ENCODE measurements around the gene SMARCA4. TPM values are rescaled to one million over a fixed set of nuclear protein-coding genes. Genes with fewer than 3 reads are reported as not detected.

SMARCA4 gene
- total and polyA plus RNA-seq, 12 donors: 46.3 to 124 (median 64.9) TPM

DNA sequence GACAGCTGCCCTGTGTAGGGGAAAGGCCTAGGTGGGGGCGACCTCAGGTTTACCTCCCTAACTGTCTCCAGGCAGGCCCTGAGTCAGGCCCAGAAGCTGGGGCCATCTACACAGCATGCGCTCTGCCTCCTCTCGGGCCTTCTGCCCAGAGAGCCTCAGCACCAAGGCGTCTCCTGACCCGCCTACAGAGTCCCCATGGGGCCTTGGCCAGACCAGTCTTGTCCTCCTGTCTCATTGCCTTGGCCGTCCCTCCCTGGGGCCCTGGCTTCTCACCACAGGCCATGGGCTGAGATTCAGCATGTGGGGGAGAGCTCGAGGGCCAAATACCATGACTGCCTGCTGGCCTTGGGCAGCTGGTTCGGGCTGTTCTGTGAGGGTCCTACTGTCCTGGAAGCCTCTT is 59.0 kb downstream of the SMARCA4 start:
- DNase-seq: no peak
- H3K36me3 ChIP-seq (replicated peaks in 1 of 2): peaks cover 0 to 87% of the 10 kb centered on the region in 2 donors
- no peaks in the 10 kb centered on the region for H3K27me3 ChIP-seq
- no peak for TF ChIP-seq POLR2A (IDR thresholded peaks at IDR 0.05)
- TF ChIP-seq, protein P1, sequence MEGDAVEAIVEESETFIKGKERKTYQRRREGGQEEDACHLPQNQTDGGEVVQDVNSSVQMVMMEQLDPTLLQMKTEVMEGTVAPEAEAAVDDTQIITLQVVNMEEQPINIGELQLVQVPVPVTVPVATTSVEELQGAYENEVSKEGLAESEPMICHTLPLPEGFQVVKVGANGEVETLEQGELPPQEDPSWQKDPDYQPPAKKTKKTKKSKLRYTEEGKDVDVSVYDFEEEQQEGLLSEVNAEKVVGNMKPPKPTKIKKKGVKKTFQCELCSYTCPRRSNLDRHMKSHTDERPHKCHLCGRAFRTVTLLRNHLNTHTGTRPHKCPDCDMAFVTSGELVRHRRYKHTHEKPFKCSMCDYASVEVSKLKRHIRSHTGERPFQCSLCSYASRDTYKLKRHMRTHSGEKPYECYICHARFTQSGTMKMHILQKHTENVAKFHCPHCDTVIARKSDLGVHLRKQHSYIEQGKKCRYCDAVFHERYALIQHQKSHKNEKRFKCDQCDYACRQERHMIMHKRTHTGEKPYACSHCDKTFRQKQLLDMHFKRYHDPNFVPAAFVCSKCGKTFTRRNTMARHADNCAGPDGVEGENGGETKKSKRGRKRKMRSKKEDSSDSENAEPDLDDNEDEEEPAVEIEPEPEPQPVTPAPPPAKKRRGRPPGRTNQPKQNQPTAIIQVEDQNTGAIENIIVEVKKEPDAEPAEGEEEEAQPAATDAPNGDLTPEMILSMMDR (IDR thresholded peaks at IDR 0.05): no peak
- no peaks in the 10 kb centered on the region for H3K9me3 ChIP-seq (replicated peaks in 1 of 3)
- 77 to 86% (median 84%) methylated on average over 7 to 8 of the region's 8 CpGs for WGBS, 4 donors
- intact Hi-C loops (cut with DNase I): loop anchor here (5.0 kb wide), 2 partner anchors 78 to 83 kb away; no protein-coding TSS in a partner anchor
- peaks cover 7 to 18% of the 10 kb centered on the region in 2 donors for H3K4me1 ChIP-seq (replicated peaks in 1 of 2)
- peak overlapping the region in 1 of 5 donors; percentile 87 for H3K27ac ChIP-seq
- H3K4me3 ChIP-seq: no peak overlapping the region

DNA sequence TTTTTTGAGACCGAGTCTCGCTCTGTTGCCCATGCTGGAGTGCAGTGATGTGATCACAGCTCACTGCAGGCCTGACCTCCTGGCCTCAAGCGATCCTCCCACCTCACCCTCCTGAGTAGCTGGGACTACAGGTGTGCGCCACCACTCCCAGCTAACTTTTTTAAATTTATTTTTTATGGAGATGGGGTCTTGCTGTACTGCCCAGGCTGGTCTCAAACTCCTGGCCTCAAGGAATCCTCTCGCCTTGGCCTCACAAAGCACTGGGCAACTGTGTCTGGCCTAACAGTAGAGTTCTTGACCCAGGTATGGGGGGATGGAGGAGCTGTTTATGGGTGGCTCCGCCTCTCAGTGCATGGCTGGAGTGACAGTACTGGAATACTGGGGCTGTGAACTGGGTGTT is 59.6 kb downstream of the SMARCA4 start:
- WGBS, 4 donors: 93 to 97% (median 96%) methylated on average over 6 of the region's 6 CpGs
- DNase-seq: no peak
- TF ChIP-seq POLR2A (IDR thresholded peaks at IDR 0.05): no peak
- TF ChIP-seq, protein P1 (IDR thresholded peaks at IDR 0.05): no peak
- H3K27ac ChIP-seq: peak overlapping the region in 2 of 5 donors; percentile 68 to 87
- intact Hi-C loops (cut with DNase I): loop anchor here (5.0 kb wide), 2 partner anchors 78 to 83 kb away; no protein-coding TSS in a partner anchor
- peaks cover 9 to 19% of the 10 kb centered on the region in 2 donors for H3K4me1 ChIP-seq (replicated peaks in 1 of 2)
- no peak overlapping the region for H3K4me3 ChIP-seq
- H3K9me3 ChIP-seq (replicated peaks in 1 of 3): no peaks in the 10 kb centered on the region
- no peaks in the 10 kb centered on the region for H3K27me3 ChIP-seq
- H3K36me3 ChIP-seq (replicated peaks in 1 of 2): peaks cover 0 to 86% of the 10 kb centered on the region in 2 donors

DNA sequence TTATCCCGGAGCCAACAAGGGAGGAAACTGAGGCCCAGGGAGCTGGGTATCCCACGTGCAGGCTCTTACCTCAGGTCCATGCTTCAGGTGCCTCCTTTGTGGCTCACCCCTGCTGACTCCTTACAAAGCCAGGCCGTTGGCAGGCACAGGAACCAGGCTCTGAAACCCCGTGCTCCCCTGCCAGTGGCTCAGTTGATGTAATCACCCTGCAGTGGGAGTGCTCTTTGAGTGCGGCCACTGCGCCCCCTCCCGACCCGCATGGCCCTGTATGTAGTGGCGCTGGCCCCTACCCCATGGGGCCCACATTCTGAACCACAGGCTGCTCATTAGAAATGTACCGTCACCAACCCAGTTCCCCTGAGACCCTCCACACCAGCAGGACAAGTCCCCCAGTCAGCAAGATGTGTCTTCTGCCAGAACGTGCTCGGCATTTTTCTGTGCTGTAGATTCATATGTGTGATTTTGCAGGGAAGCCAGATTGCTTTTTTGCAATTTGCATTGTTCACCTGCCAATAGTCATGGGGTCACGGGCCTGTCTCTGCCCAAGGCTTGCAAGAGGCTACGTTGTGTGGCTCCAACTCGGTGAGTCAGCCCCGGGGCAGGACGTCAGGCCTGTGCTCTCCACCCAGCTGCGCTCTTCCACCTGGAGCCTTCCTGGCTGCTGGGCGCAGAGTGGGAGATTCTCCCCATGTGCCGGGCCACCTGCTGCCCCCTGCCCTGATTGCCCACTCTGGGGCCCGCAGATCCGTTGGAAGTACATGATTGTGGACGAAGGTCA is 60.3 kb downstream of the SMARCA4 start:
- no peak overlapping the region for H3K4me3 ChIP-seq
- 65 to 68% (median 67%) methylated on average over 11 to 23 of the region's 23 CpGs for WGBS, 4 donors
- intact Hi-C loops (cut with DNase I): loop anchor here (5.0 kb wide), 2 partner anchors 79 to 84 kb away; no protein-coding TSS in a partner anchor
- peak in 1 of 2 donors; percentile 42 for TF ChIP-seq POLR2A (IDR thresholded peaks at IDR 0.05)
- TF ChIP-seq, protein P1 (IDR thresholded peaks at IDR 0.05): peak in 2 of 6 experiments; percentile 18 to 29
- H3K36me3 ChIP-seq (replicated peaks in 1 of 2): peaks cover 0 to 91% of the 10 kb centered on the region in 2 donors
- H3K9me3 ChIP-seq (replicated peaks in 1 of 3): no peaks in the 10 kb centered on the region
- DNase-seq: peak; percentile 75 to 96 (median 92)
- H3K4me1 ChIP-seq (replicated peaks in 1 of 2): peaks cover 9 to 19% of the 10 kb centered on the region in 2 donors
- H3K27me3 ChIP-seq: no peaks in the 10 kb centered on the region
- peak overlapping the region in 4 of 5 donors; percentile 43 to 89 (median 78) for H3K27ac ChIP-seq

DNA sequence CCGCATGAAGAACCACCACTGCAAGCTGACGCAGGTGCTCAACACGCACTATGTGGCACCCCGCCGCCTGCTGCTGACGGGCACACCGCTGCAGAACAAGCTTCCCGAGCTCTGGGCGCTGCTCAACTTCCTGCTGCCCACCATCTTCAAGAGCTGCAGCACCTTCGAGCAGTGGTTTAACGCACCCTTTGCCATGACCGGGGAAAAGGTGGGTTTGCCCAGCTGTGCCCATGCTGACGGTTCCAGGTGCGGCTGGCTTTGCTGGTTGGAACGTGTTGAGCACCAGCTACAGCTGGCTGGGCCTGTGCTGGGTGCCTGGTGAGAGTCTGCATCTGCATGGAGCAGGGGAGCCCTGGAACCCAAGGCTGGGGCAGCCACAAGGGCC is 60.9 kb downstream of the SMARCA4 start:
- H3K27ac ChIP-seq: peak overlapping the region in 4 of 5 donors; percentile 43 to 89 (median 78)
- TF ChIP-seq, protein P1 (IDR thresholded peaks at IDR 0.05): no peak
- TF ChIP-seq POLR2A (IDR thresholded peaks at IDR 0.05): no peak
- DNase-seq: no peak
- intact Hi-C loops (cut with DNase I): loop anchor here (5.0 kb wide), 2 partner anchors 79 to 84 kb away; no protein-coding TSS in a partner anchor
- no peaks in the 10 kb centered on the region for H3K27me3 ChIP-seq
- H3K9me3 ChIP-seq (replicated peaks in 1 of 3): no peaks in the 10 kb centered on the region
- peaks cover 9 to 19% of the 10 kb centered on the region in 2 donors for H3K4me1 ChIP-seq (replicated peaks in 1 of 2)
- H3K4me3 ChIP-seq: no peak overlapping the region
- H3K36me3 ChIP-seq (replicated peaks in 1 of 2): peaks cover 0 to 91% of the 10 kb centered on the region in 2 donors
- WGBS, 4 donors: 93 to 97% (median 96%) methylated on average over 12 to 15 of the region's 15 CpGs
